ENCODE results near the gene KCNJ9.

The KCNJ9 gene

GRCh38 chr1:160066829-160067745 is 14.3 kb upstream of the KCNJ9 start:
- DNase-seq, result no peak

- no peak for DNase-seq
These were observed 13.1 kb upstream of the KCNJ9 start for GRCh38 chr1:160068225-160068624.

GRCh38 chr1:160069460-160070231 is 11.7 kb upstream of the KCNJ9 start, which contains the start of gene KCNJ10:
Gene KCNJ10 (minus strand): TSS chr1:160070160. CDS start chr1:160042532, 27,628 bp downstream.
- DNase-seq, result no peak

GRCh38 chr1:160070243-160071163 is 10.8 kb upstream of the KCNJ9 start:
- DNase-seq, result no peak

GRCh38 chr1:160071289-160071688 is 10.0 kb upstream of the KCNJ9 start:
- no peak for DNase-seq

GRCh38 chr1:160074865-160075264 is 6.5 kb upstream of the KCNJ9 start:
- no peak for DNase-seq

- no peak for DNase-seq
These were observed 5.5 kb upstream of the KCNJ9 start for GRCh38 chr1:160075836-160076235.

- DNase-seq, result no peak
These were observed 5.0 kb upstream of the KCNJ9 start for GRCh38 chr1:160076295-160076694.

- DNase-seq, result no peak
These were observed 3.9 kb upstream of the KCNJ9 start for GRCh38 chr1:160077486-160077885.

GRCh38 chr1:160078512-160079195 is 2.7 kb upstream of the KCNJ9 start:
- DNase-seq, result no peak

GRCh38 chr1:160079448-160079847 is 1.9 kb upstream of the KCNJ9 start:
- no peak for DNase-seq

- DNase-seq, result no peak
These were observed 797 bp upstream of the KCNJ9 start for GRCh38 chr1:160080381-160081100.

GRCh38 chr1:160082487-160082886 is 1.1 kb downstream of the KCNJ9 start:
- DNase-seq, result no peak

- no peak for DNase-seq
These were observed 1.6 kb downstream of the KCNJ9 start for GRCh38 chr1:160082926-160083325.

GRCh38 chr1:160083968-160084770 is 2.8 kb downstream of the KCNJ9 start:
- DNase-seq, result no peak

- no peak for DNase-seq
These were observed 3.5 kb downstream of the KCNJ9 start for GRCh38 chr1:160084771-160085321.

- DNase-seq, result peak; percentile 56
These were observed 4.5 kb downstream of the KCNJ9 start for GRCh38 chr1:160085686-160086455.

GRCh38 chr1:160086456-160086892 is 5.1 kb downstream of the KCNJ9 start:
- DNase-seq, result no peak

- DNase-seq, result no peak
These were observed 5.9 kb downstream of the KCNJ9 start for GRCh38 chr1:160087118-160087662.
